Measurements from ENCODE around the gene GPANK1. TPM values are rescaled to one million over a fixed set of nuclear protein-coding genes. Genes with fewer than 3 reads are reported as not detected.
A peak's percentile ranks its signal among the peaks of the same experiment; 100 is the strongest.

GPANK1 gene
- total and polyA plus RNA-seq, 9 of the 15 experiments (the other 6 are each of a cell fraction or from before 2014, with no cell fraction given): 32.2 to 111 (median 46.3) TPM

DNA sequence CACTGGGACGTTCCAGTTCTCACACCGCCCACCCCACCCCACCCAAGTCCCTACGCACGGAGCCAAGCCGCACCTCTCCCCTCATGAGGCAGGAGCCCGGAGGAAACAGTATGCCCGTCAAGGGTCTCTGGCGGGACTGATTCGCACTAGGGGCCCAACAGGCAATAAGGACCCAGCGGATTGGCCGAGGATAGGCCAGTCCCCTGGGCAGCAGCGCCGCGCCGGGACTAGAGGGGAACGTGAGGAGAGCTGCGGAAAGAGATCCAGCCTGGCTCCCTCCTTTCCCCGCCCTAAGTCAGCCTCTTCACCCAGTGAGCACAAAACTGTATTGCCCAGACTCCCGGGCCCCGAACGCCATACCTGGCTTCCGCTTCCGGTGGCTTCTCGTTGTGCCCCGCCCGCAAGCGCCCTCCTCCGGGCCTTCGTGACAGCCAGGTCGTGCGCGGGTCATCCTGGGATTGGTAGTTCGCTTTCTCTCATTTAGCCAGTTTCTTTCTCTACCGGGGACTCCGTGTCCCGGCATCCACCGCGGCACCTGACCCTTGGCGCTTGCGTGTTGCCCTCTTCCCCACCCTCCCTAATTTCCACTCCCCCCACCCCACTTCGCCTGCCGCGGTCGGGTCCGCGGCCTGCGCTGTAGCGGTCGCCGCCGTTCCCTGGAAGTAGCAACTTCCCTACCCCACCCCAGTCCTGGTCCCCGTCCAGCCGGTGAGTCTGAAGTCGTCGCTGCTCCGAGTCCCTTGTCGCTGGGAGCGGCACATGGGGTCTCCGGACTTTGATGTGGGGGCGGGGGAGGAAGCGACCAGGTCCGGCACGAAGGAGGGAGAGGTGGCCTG, 922 bp upstream of the GPANK1 start, which contains the start of gene CSNK2B (continued):
- TF ChIP-seq ZNF407 (IDR thresholded peaks at IDR 0.05; ENCODE audit: low read depth) (no peak), MAFF (IDR thresholded peaks at IDR 0.05; ENCODE audit: low read length) (no peak; the same call in 1 of the 2 replicates), MAFK (IDR thresholded peaks at IDR 0.05; ENCODE audit: low read length) (peak; percentile 3; the same call in 1 of the 2 replicates), GABPB1 (CRISPR knock-in tag; IDR thresholded peaks at IDR 0.05) (peak; percentile 96), RBM39 (optimal IDR thresholded peaks at IDR 0.05; ENCODE audit: low read depth, low read length) (peak; percentile 78), KAT2B (IDR thresholded peaks at IDR 0.05; ENCODE audit: low read depth, low read length) (peak; percentile 61)
- TF ChIP-seq, protein P1, sequence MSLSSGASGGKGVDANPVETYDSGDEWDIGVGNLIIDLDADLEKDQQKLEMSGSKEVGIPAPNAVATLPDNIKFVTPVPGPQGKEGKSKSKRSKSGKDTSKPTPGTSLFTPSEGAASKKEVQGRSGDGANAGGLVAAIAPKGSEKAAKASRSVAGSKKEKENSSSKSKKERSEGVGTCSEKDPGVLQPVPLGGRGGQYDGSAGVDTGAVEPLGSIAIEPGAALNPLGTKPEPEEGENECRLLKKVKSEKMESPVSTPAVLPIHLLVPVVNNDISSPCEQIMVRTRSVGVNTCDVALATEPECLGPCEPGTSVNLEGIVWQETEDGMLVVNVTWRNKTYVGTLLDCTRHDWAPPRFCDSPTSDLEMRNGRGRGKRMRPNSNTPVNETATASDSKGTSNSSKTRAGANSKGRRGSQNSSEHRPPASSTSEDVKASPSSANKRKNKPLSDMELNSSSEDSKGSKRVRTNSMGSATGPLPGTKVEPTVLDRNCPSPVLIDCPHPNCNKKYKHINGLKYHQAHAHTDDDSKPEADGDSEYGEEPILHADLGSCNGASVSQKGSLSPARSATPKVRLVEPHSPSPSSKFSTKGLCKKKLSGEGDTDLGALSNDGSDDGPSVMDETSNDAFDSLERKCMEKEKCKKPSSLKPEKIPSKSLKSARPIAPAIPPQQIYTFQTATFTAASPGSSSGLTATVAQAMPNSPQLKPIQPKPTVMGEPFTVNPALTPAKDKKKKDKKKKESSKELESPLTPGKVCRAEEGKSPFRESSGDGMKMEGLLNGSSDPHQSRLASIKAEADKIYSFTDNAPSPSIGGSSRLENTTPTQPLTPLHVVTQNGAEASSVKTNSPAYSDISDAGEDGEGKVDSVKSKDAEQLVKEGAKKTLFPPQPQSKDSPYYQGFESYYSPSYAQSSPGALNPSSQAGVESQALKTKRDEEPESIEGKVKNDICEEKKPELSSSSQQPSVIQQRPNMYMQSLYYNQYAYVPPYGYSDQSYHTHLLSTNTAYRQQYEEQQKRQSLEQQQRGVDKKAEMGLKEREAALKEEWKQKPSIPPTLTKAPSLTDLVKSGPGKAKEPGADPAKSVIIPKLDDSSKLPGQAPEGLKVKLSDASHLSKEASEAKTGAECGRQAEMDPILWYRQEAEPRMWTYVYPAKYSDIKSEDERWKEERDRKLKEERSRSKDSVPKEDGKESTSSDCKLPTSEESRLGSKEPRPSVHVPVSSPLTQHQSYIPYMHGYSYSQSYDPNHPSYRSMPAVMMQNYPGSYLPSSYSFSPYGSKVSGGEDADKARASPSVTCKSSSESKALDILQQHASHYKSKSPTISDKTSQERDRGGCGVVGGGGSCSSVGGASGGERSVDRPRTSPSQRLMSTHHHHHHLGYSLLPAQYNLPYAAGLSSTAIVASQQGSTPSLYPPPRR (CRISPR knock-in tag; IDR thresholded peaks at IDR 0.05; ENCODE audit: borderline replicate concordance): 0 out of 2 replicates have a peak, but pooled peaks have one; percentile 51
- TF ChIP-seq, protein P2, sequence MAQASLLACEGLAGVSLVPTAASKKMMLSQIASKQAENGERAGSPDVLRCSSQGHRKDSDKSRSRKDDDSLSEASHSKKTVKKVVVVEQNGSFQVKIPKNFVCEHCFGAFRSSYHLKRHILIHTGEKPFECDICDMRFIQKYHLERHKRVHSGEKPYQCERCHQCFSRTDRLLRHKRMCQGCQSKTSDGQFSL (CRISPR knock-in tag; IDR thresholded peaks at IDR 0.05): peak; percentile 98
- TF ChIP-seq, protein P2 (tag; IDR thresholded peaks at IDR 0.05): peak in 1 of 2 experiments; percentile 93; a peak in 2 of 4 replicates
